ENCODE measurements around the gene CEACAM5. TPM values are rescaled to one million over a fixed set of nuclear protein-coding genes. Genes with fewer than 3 reads are reported as not detected.

The CEACAM5 gene
- total RNA-seq, 1 donor from 2014 or later: not detected

GRCh38 chr19:41769608-41770007 is 61.2 kb downstream of the CEACAM5 start:
- H3K27ac Mint-ChIP-seq (ENCODE audit: unreplicated experiment): no peak overlapping the region
- no peak overlapping the region for H3K4me3 Mint-ChIP-seq (ENCODE audit: unreplicated experiment)
- TF ChIP-seq CTCF (IDR thresholded peaks at IDR 0.05; ENCODE audit: partially characterized antibody, unreplicated experiment): no peak
- H3K36me3 Mint-ChIP-seq (ENCODE audit: unreplicated experiment): no peaks in the 10 kb centered on the region
- H3K4me1 Mint-ChIP-seq (ENCODE audit: low read depth, unreplicated experiment): no peaks in the 10 kb centered on the region
- H3K27me3 Mint-ChIP-seq (ENCODE audit: unreplicated experiment): peaks cover 2% of the 10 kb centered on the region
- H3K9me3 Mint-ChIP-seq (ENCODE audit: unreplicated experiment): peaks cover under 1% of the 10 kb centered on the region
- no peak for DNase-seq

- Mint-ChIP-seq H3K36me3 (ENCODE audit: unreplicated experiment) (no peaks in the 10 kb centered on the region), H3K27ac (ENCODE audit: unreplicated experiment) (no peak overlapping the region), H3K27me3 (ENCODE audit: unreplicated experiment) (peaks cover 2% of the 10 kb centered on the region), H3K4me3 (ENCODE audit: unreplicated experiment) (no peak overlapping the region), H3K4me1 (ENCODE audit: low read depth, unreplicated experiment) (no peaks in the 10 kb centered on the region), H3K9me3 (ENCODE audit: unreplicated experiment) (no peaks in the 10 kb centered on the region)
- TF ChIP-seq CTCF (IDR thresholded peaks at IDR 0.05; ENCODE audit: partially characterized antibody, unreplicated experiment): no peak
- no peak for DNase-seq
These were observed 63.0 kb downstream of the CEACAM5 start for GRCh38 chr19:41771410-41771809.

GRCh38 chr19:41774515-41774980 is 66.1 kb downstream of the CEACAM5 start:
- no peak for DNase-seq
- Mint-ChIP-seq H3K4me1 (ENCODE audit: low read depth, unreplicated experiment) (no peaks in the 10 kb centered on the region), H3K36me3 (ENCODE audit: unreplicated experiment) (no peaks in the 10 kb centered on the region), H3K9me3 (ENCODE audit: unreplicated experiment) (no peaks in the 10 kb centered on the region), H3K27me3 (ENCODE audit: unreplicated experiment) (no peaks in the 10 kb centered on the region), H3K4me3 (ENCODE audit: unreplicated experiment) (no peak overlapping the region), H3K27ac (ENCODE audit: unreplicated experiment) (no peak overlapping the region)
- TF ChIP-seq CTCF (IDR thresholded peaks at IDR 0.05; ENCODE audit: partially characterized antibody, unreplicated experiment): no peak

GRCh38 chr19:41776700-41777099 is 68.3 kb downstream of the CEACAM5 start:
- H3K9me3 Mint-ChIP-seq (ENCODE audit: unreplicated experiment): no peaks in the 10 kb centered on the region
- H3K4me1 Mint-ChIP-seq (ENCODE audit: low read depth, unreplicated experiment): no peaks in the 10 kb centered on the region
- TF ChIP-seq CTCF (IDR thresholded peaks at IDR 0.05; ENCODE audit: partially characterized antibody, unreplicated experiment): no peak
- H3K4me3 Mint-ChIP-seq (ENCODE audit: unreplicated experiment): no peak overlapping the region
- no peak for DNase-seq
- no peak overlapping the region for H3K27ac Mint-ChIP-seq (ENCODE audit: unreplicated experiment)
- H3K27me3 Mint-ChIP-seq (ENCODE audit: unreplicated experiment): no peaks in the 10 kb centered on the region
- no peaks in the 10 kb centered on the region for H3K36me3 Mint-ChIP-seq (ENCODE audit: unreplicated experiment)

Other genes starting within 250 kb of the CEACAM5 start
- not detected for gene CEACAM21, start 132.5 kb upstream of the CEACAM5 start, total RNA-seq (ENCODE audit: unreplicated experiment)
- gene CEACAM4, start 81.6 kb upstream of the CEACAM5 start, total RNA-seq (ENCODE audit: unreplicated experiment): not detected
- gene CEACAM7, start 20.4 kb upstream of the CEACAM5 start, total RNA-seq (ENCODE audit: unreplicated experiment): not detected
- 0.20 TPM for gene CEACAM6, start 46.9 kb downstream of the CEACAM5 start, total RNA-seq (ENCODE audit: unreplicated experiment)
- not detected for gene CEACAM3, start 88.0 kb downstream of the CEACAM5 start, total RNA-seq (ENCODE audit: unreplicated experiment)
- gene LYPD4, start 136.1 kb downstream of the CEACAM5 start, total RNA-seq (ENCODE audit: unreplicated experiment): not detected
- not detected for gene DMRTC2, start 136.4 kb downstream of the CEACAM5 start, total RNA-seq (ENCODE audit: unreplicated experiment)
- 1,637 TPM for gene RPS19, start 151.6 kb downstream of the CEACAM5 start, total RNA-seq (ENCODE audit: unreplicated experiment)
- not detected for gene CD79A, start 168.7 kb downstream of the CEACAM5 start, total RNA-seq (ENCODE audit: unreplicated experiment)
- gene ARHGEF1, start 174.6 kb downstream of the CEACAM5 start, total RNA-seq (ENCODE audit: unreplicated experiment): 78.7 TPM
- 1.6 TPM for gene ERFL, start 219.8 kb downstream of the CEACAM5 start, total RNA-seq (ENCODE audit: unreplicated experiment)

All from glutamatergic neuron (in vitro differentiated cells).